Fibroblast of villous mesenchyme (primary cell): Measurements from ENCODE around the gene CDK5RAP3. TPM values are rescaled to one million over a fixed set of nuclear protein-coding genes. Genes with fewer than 3 reads are reported as not detected.

ENCODE experiments used
- DNase-seq: peaks from one replicate; pipeline ENCODE4 v3.0.0-alpha.2; 2010; ENCODE audit warnings: low read depth
- H3K4me3 ChIP-seq: 2 replicates; pipeline ENCODE4 v1.5.1; 2011; ENCODE audit warnings: low read depth, mild to moderate bottlenecking, low read length
- total RNA-seq: library from RNA; depleted of rRNA; stranded (reverse); fragments of >200 nt; gene quantifications from 2 replicates; pipeline ENCODE4 v1.2.3, GENCODE V29; 2012
- TF ChIP-seq, protein P1 (sequence below): IDR thresholded peaks from 2 replicates; pipeline ENCODE4 v1.5.1; 2012; ENCODE audit warnings: low read depth, mild to moderate bottlenecking, low read length; ENCODE audit not compliant: insufficient read depth

Gene CDK5RAP3
- total RNA-seq, 1 donor: 32.4 TPM

DNA sequence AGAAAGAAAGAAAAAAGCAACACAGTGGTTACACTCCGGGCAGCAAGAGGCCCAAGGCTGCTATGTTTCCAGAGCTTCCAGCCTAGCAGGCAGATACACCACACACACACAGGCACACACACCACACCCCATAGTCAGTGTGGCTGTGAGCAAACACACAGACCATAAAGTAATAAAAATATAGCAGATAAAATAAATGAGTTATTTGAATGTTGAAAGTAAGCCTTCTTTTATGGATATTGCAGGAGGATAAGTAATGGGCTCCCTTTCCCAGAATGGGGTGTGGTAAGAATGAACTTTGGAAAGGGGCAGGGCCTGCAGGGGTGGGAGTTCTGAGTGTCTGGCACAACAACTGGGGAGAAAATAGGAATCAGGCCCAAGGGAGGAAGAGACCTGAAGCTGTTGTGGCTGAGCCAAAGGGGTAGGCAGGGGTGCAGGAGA, 4.8 kb upstream of the CDK5RAP3 start:
- peak; percentile 87 for DNase-seq
- TF ChIP-seq, protein P1, sequence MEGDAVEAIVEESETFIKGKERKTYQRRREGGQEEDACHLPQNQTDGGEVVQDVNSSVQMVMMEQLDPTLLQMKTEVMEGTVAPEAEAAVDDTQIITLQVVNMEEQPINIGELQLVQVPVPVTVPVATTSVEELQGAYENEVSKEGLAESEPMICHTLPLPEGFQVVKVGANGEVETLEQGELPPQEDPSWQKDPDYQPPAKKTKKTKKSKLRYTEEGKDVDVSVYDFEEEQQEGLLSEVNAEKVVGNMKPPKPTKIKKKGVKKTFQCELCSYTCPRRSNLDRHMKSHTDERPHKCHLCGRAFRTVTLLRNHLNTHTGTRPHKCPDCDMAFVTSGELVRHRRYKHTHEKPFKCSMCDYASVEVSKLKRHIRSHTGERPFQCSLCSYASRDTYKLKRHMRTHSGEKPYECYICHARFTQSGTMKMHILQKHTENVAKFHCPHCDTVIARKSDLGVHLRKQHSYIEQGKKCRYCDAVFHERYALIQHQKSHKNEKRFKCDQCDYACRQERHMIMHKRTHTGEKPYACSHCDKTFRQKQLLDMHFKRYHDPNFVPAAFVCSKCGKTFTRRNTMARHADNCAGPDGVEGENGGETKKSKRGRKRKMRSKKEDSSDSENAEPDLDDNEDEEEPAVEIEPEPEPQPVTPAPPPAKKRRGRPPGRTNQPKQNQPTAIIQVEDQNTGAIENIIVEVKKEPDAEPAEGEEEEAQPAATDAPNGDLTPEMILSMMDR: no peak
- H3K4me3 ChIP-seq: no peak overlapping the region

DNA sequence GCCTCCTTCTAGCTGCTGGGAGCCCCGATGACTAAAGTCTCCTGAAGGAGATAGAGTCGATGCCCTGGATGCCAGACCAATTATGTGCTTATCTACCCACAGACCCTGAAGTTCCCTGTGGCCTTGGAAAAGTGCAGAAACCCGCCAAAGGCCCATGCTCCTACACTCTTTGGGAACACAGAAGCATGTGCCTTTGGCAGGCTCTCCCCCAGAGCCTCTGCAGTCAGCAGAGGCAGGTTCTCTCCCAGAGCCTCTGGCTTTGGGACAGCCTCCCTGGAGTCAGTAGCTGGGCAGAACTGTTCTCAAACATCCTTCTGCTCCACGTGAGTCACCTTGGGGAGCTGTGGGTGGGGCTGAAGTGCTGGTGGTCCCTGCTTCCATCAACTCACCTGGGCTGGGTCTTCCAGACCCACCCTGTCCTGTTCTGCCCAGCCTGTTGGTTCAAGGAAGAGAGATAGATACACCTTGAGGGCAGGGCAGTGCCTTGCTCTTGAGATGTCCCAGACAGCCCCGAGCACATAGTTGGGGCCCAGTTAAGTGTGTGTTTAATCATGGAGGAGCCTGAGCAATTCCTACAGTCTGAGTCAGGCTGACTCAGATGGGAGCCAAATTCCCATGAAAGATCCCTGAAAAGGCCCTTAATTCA, 3.2 kb upstream of the CDK5RAP3 start:
- no peak overlapping the region for H3K4me3 ChIP-seq
- peak; percentile 70 for DNase-seq
- TF ChIP-seq, protein P1: no peak

DNA sequence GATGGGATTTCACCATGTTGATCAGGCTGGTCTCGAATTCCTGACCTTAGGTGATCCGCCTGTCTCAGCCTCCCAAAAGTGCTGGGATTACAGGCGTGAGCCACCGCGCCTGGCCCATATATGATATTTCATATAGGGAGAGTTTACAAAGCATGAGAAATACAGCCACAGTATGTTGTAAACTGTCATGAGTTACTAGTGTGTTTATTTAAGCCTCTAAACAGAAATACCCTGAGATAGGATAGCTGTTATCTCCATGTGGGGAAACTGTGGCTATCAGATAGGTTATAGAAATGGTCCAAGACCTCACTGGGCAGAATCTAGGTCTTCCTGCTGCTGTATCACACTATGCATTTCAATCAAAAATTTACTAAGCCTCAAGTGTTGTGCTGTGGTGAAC, 2.1 kb upstream of the CDK5RAP3 start:
- TF ChIP-seq, protein P1: no peak
- DNase-seq: peak; percentile 93

DNA sequence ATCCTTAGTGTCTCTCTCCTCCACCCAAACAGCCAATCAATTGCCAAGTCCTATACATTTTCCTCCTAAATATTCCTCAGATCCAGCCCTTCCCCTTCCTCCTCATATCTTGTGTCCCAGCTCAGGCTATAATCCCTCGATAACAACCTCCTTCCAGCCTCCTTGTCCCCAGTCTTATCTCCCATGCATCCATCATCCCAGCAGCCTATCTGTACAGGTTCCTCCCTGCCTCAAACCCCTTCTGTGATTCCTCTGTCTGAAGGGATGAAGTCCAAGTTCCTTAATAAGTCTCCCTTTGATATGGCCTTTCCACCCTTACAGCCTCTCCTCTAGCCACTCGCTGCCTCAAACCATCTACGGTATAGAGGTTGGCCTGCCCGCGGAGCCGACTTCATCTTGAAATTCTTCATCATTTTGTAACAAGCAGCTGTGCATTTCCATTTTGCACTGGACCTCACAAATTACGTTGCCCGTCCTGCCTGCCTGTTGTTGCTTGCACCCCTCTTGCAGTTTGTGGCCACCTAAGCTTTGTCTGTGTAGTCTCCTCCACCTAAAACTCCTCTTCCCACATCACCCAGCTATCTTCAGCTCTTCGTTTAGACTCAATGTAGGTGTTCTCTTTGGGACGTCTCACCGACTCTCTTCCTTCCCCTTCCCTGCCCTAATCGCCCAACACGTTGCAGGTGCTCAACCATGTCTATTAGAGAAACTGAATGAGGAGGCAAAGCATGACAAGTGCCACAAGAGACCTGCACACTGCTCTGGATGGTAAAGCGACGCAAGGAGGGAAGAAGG, 786 bp upstream of the CDK5RAP3 start:
- TF ChIP-seq, protein P1: no peak
- H3K4me3 ChIP-seq: peak overlapping the region; percentile 43
- DNase-seq: no peak

More for the DNA sequence above, 2.1 kb upstream of the CDK5RAP3 start:
- H3K4me3 ChIP-seq: no peak overlapping the region

DNA sequence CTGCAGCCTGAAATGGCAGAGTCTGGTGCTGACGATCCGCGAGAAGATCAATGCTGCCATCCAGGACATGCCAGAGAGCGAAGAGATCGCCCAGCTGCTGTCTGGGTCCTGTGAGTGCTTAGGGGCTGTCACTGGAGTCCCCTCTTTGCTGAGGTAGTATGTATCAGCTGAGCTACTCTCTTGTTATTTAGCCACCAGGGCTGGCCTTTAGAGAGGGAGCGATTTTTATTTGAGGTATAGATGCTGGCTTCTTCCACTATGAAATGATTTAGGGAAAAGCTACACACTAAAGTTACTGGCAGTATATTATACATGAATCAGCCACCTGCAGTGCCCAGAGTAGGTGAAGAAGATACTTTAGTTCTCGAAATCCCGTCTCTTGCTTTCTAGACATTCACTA, 2.6 kb downstream of the CDK5RAP3 start:
- DNase-seq: no peak
- no peak overlapping the region for H3K4me3 ChIP-seq
- TF ChIP-seq, protein P1: no peak

DNA sequence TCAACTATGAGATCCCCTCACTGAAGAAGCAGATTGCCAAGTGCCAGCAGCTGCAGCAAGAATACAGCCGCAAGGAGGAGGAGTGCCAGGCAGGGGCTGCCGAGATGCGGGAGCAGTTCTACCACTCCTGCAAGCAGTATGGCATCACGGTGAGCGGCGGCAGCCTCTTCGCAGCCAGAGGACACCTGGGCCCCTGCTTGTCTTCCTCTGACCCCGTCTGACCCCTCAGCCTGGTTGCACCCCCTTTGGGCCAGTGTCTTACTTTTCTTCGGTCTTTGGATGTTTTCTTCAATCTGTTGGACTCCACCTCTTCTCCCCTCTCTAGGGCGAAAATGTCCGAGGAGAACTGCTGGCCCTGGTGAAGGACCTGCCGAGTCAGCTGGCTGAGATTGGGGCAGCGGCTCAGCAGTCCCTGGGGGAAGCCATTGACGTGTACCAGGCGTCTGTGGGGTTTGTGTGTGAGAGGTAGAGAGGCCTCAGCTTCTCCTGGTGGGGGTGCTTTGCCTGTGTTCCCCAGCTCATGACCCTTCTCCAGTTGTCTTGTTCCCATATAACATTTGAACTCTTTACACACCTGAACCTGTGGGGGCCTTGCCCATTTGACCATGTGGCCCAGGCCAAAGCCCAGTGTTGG, 4.4 kb downstream of the CDK5RAP3 start:
- no peak overlapping the region for H3K4me3 ChIP-seq
- TF ChIP-seq, protein P1: no peak
- no peak for DNase-seq
